ENCODE data around the gene PGC. TPM values are rescaled to one million over a fixed set of nuclear protein-coding genes. Genes with fewer than 3 reads are reported as not detected.
A peak's percentile ranks its signal among the peaks of the same experiment; 100 is the strongest.

The PGC gene
- total RNA-seq, 2 donors from 2014 or later, result not detected

DNA sequence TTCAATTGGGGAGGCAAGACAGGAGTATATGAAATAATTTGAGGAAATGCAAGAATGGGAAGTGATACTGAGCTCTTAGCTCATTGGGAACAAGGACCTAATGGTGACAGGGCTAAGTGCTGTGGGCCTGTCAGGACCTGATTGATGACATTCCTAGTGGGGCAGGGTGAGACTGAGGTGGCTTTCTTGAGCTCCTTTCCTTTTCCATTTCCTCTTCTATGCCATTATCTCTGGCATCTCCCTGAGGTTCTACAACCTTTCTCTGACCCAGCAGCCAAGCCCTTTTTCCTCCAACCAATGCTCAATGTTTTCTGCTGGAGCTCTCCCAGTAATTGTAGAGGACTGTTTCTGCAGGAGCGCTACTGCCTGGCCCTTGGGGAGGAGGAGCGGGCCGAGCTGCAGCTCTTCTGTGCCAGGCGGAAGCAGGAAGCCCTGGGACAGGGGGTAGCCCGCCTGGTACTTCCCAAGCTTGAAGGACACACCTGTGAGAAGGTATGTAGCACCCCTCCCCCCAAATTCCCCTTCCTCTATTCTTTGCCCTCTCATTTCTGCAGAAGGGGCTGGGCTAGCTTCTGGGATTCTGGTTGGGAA, 37.5 kb upstream of the PGC start:
- no peak overlapping the region for H3K27ac ChIP-seq
- H3K4me3 ChIP-seq, result no peak overlapping the region
- DNase-seq (ENCODE audit: low spot score), result no peak
- H3K27me3 ChIP-seq, result no peaks in the 10 kb centered on the region
- TF ChIP-seq CTCF (IDR thresholded peaks at IDR 0.05), result no peak
- H3K4me1 ChIP-seq, result peaks cover 0 to 54% of the 10 kb centered on the region in 2 donors
- H3K36me3 ChIP-seq, result peaks cover 9% of the 10 kb centered on the region
- no peaks in the 10 kb centered on the region for H3K9me3 ChIP-seq

DNA sequence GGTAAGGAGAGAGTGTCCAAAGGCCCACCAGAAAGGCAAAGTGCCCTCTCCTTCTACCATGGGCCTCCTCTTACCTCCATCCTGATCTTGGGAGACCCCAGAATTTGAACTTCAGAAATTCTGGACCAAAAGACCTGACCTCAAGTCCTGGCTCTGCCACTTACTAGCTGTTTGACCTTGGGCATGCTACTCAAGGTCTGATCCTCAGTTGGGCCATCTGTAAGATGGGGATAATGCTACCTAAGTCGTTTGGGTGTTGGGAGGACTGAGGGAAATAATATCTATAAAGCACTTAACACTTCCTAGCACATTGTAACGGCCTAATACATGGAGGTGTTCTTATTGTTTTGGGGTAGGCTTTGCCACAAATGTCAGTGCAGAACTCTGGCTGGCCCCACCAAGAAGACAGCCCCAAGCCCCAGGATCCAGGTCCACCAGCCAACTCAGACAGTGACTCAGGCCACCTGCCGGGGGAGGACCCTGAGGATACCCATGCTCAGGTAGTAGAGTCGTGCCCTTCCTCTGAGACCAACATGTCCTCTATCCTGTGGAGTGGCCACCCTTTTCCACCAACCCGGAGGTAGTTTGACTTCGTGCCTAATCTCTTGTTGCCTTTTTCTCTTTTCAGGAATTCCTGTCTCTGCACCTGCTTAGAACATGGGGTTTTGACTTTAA, 36.0 kb upstream of the PGC start:
- Histone ChIP-seq H3K4me3 (no peak overlapping the region), H3K27me3 (no peaks in the 10 kb centered on the region), H3K27ac (no peak overlapping the region), H3K4me1 (peaks cover 0 to 50% of the 10 kb centered on the region in 2 donors), H3K36me3 (no peaks in the 10 kb centered on the region), H3K9me3 (no peaks in the 10 kb centered on the region)
- DNase-seq (ENCODE audit: low spot score), result no peak
- TF ChIP-seq CTCF (IDR thresholded peaks at IDR 0.05), result no peak

DNA sequence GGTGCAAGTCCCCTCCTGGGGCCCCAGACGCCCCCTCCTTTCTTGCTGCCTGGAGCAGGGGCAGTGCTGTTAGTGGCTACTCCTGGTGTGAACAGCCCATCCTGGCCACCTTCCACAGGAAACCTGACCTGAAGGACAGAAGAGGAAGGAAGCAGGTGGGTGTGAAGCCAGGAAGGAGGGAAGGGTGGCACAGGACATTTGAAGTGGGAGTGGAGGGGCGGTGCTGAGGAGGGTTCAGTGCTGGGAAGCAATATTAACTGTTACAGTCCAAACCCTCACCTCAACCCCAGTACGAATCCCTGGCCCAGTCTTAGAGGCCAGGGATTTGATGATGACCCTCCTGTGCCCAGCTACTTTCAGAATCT, 34.2 kb upstream of the PGC start:
- peaks cover 0 to 50% of the 10 kb centered on the region in 2 donors for H3K4me1 ChIP-seq
- TF ChIP-seq CTCF (IDR thresholded peaks at IDR 0.05), result no peak
- no peaks in the 10 kb centered on the region for H3K27me3 ChIP-seq
- peak overlapping the region; percentile 84 to 87 for H3K27ac ChIP-seq
- DNase-seq (ENCODE audit: low spot score), result no peak
- H3K4me3 ChIP-seq, result peak overlapping the region; percentile 54 to 82
- H3K9me3 ChIP-seq, result no peaks in the 10 kb centered on the region
- peaks cover 8% of the 10 kb centered on the region for H3K36me3 ChIP-seq

- H3K36me3 ChIP-seq, result peaks cover 11% of the 10 kb centered on the region
- peaks cover 0 to 44% of the 10 kb centered on the region in 2 donors for H3K4me1 ChIP-seq
- peak within 1 kb of the TSS; percentile 54 to 82 for H3K4me3 ChIP-seq
- no peak for TF ChIP-seq CTCF (IDR thresholded peaks at IDR 0.05)
- peak; percentile 75 for DNase-seq (ENCODE audit: low spot score)
- peak within 1 kb of the TSS; percentile 84 to 87 for H3K27ac ChIP-seq
- no peaks in the 10 kb centered on the region for H3K9me3 ChIP-seq
- no peaks in the 10 kb centered on the region for H3K27me3 ChIP-seq
Observed at GRCh38 chr6:41780551-41781365, 33.6 kb upstream of the PGC start, which contains the start of gene PRICKLE4. TSS of gene PRICKLE4 (plus strand) at chr6:41780782. CDS start at chr6:41783474, 2,692 bp downstream.

DNA sequence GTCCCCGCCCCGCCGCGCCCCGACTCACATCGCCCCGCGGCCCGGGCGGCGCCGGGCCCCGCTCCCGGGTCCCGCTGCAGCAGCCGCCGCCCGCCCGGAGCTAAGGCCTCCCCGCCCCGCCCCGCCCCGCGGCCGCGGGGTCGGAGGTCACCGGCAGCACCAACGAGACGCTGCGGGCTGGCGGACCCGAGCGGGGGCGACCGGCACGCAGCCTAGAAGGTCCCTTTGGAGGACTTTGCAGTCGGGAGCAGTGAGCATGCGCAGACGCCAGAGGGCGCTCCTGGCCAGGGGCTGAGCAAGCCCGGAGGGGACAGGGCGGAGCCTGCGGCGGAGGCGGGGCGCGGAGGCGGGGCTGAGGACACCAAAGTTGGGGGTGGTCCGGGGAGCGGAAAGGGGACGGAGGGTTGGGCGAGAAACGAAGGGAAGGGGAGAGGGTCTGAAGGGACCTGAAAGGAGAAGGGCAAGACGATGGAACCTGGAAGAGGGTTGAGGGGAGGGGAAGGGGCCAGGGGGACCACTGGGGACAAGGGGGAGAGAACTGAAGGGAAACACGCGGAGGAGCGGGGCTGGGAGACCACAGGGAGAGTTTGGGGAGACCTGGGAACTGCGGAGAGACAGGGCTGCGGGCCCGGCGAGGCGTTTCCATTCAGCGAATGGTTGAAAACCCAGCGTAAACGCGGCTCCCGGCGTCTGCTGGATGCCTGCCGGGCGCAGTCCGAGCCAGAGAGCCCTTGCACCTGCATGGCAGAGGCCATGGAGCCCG, 32.8 kb upstream of the PGC start, which contains the start of gene FRS3:
Gene FRS3, minus strand, starts transcription at position 113 of the 763 bp plus-strand sequence. CDS start 2,913 bp downstream, outside the sequence.
- peak; percentile 97 for DNase-seq (ENCODE audit: low spot score)
- no peaks in the 10 kb centered on the region for H3K27me3 ChIP-seq
- H3K4me3 ChIP-seq, result peak within 1 kb of the TSS; percentile 54 to 82
- no peaks in the 10 kb centered on the region for H3K9me3 ChIP-seq
- TF ChIP-seq CTCF (IDR thresholded peaks at IDR 0.05), result peak; percentile 87 to 93
- peaks cover 19% of the 10 kb centered on the region for H3K36me3 ChIP-seq
- peak within 1 kb of the TSS; percentile 84 to 87 for H3K27ac ChIP-seq
- peaks cover 0 to 36% of the 10 kb centered on the region in 2 donors for H3K4me1 ChIP-seq
